Stimulated activated CD4-positive, alpha-beta T cell treated with anti-CD3 and anti-CD28 coated beads, Interleukin-15, amount 100 ng/mL, for 1 hour (primary cell): ENCODE results near the gene AKR1C4.
"Not testable (repeated sequence)": the region's sequence is repeated elsewhere in the genome, so short reads cannot be mapped to it uniquely, and the experiment has no call there.

Experiments
- DNase-seq, 2 donors: peaks; one replicate each; pipeline ENCODE4 v3.0.0-alpha.2; 2020; ENCODE audit warnings: low read depth in 1 of 2, low spot score in 1 of 2

Gene AKR1C4

DNA sequence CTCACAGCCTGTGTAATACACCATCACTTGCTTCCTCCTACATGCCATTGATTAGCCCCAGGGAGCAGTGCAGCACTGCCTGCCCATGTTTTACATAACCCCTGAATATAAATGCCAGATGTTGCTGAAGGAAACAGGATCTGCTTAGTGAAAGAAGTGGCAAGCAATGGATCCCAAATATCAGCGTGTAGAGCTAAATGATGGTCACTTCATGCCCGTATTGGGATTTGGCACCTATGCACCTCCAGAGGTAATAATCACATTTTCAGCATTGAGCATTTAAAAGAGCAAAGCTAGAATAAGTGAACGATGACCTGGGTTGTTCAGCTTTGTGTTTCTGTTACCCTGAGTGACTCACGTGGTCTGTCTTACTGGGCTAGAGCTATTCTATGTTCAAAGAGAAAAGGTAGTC, at the start of gene AKR1C4:
Gene AKR1C4, plus strand, starts transcription at position 136 of the 412 bp plus-strand sequence. Its CDS starts 31 bp downstream, at position 167.
- no peak for DNase-seq

DNA sequence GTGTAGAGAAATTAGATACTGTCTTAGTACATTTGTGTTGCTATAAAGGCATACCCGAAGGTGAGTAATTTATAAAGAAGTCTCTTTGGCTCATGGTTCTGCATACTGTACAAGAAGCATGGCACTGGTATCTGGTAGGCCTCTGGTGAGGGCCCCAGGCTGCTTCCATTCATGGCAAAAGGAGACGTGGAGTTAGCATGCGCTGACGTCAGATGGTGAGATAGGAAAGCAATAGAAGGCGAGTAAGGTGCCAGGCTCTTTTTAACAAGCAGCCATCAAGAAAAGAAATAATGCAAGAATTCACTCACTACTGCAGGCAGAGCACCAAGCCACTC, 49.8 kb upstream of the AKR1C4 start:
- no peak for DNase-seq

DNA sequence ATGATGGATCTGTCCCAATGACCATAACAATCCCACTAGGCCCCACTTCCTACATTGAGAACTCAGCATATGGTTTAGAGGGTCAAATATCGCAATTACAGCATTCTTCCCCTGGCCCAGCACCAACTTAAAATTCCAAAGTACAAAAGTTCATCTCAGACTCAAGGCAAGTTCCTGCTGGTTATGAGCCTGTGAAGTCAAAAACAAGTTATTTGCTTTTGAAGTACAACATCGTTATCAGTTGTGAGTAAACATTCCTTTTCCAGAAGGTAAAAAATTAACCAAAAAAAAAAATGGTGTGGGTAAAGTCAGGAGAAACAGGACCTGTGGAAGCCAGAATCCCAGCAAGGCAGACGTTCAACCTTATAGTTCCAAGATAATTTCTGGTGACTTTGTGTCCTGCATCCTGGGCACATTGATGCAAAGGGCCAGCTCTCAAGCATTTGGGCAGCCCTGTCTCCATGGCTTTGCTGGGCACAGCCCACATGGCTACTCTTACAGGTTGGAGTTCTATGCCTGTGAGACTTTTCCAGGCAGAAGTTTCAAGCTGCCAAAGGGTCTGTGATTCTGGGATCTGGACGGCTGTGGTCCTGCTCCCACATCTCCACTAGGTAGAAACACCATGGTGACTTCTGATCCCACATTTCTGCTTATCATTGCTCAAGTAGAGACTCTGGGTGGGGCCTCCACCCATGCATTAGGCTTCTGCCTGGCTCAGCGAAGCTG, 49.2 kb upstream of the AKR1C4 start:
- no peak for DNase-seq

DNA sequence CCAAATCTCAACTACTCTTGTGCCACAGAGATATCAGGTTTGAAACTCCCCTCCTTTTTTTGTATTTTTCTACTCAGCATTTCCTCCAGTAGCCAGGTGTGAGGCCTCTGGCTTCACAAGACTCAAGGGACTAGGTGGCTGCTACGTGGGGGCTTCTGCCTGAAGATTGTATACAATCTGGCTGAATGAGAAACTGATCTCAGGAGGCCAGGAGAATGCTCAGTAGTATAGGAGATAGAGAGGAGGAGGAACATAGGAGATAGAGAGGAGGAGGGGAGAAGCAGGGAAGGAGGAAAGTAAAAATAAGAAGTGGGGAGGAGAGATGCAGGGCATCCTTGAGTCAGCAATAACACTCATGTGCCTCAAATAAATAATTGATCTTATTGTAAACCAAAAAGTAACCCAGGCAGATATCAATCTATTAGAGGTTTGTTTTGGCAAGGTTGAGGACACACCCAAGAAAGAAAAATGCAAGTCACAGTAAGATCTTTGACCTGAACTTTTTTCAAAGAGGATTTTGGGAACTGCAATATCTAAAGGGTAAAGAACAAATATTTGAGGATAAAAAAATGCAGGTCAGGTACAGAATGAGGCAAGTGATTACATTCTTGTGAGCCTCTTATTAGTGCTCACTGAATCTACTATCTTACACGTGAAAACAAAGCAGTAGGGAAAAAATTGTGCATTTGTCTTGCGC, 48.5 kb upstream of the AKR1C4 start:
- DNase-seq: no peak

DNA sequence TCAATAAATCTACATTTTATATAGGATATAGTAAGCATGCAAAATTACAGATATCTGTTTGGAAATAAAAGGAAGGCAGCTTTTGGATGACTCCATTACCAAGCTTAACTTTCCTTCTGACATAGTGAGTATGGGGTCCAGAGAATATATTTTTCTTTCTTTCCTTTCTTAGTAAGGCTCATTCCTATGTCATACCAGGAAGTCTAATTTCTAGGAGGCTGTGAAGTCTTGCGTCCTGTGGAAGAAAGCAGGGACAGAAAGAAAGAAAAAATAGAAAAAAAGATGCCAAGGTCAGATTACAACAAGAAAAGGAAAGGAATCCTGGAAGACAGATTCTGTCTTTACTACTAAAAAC, 48.0 kb upstream of the AKR1C4 start:
- DNase-seq: no peak

DNA sequence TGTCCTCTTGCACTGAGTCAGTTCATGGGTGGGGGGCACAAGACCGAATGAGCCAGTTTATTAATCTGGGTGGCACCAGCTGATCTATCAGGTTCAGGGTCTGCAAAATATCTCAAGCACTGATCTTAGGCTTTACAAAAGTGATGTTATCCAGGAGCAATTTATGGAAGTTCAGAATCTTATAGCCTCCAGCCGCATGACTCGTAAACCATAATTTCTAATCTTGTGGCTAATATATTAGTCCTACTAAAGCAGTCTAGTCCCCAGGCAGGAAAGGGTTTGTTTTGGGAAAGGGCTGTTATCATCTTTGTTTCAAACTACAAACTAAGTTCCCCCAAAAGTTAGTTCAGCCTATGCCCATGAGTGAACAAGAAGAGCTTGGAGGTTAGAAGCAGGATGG, 45.6 kb upstream of the AKR1C4 start:
- no peak for DNase-seq

DNA sequence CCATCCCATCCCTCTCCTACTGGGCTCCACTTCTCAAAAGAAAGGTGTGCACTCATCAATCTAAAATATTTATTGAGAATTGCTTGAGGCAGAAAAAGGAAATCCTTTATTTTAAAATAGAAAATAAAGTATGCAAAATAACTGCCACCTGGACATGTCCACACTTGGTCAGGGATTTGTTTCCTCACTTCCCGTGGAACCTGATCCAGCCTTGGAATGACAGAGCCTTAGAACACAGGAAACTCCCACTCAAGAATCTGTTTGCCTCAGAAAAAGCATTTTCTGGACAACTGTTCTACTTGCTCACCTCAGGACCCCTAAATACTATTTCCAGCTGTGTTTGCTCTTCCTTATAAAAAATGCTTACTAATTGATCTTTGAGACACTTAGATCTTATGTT, 40.7 kb upstream of the AKR1C4 start:
- no peak for DNase-seq

DNA sequence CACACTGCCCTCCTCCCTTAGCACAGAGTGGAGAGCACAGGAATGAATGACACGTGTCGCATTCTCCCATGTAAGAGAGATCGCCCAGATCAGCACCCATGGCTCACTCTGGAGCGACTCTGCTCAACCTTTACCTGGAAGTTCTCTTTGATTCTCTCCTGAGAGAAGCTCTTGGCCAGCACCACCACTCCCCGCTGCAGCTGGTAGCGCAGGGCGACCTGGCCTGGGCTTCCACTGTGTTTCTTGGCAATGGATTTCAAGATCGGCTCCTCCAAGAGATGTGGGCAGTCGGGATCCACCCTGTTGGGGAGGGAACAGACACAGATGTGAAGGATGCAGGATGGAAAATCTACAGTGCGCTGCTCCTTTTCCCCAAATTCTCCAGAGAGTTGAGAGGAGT, 39.1 kb upstream of the AKR1C4 start:
- no peak for DNase-seq

DNA sequence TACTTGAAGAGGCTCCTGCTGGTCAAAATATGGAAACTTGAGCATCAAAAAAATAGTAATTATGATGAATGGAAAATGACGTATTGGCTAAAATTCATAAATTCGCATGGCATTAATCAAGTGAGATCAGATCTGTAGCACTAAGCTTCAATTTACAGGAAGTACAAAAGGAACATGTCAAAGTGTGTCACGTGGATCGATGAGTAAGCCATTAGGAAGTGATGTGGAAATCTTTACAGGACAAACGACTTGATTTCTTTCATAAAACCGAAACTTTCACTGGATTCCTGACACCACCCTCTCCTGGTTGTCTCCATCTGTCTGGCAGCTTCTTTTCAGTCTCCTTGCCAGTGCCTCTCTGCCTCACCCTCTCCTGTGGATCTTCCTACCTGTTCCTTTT, 37.5 kb upstream of the AKR1C4 start:
- DNase-seq: no peak

DNA sequence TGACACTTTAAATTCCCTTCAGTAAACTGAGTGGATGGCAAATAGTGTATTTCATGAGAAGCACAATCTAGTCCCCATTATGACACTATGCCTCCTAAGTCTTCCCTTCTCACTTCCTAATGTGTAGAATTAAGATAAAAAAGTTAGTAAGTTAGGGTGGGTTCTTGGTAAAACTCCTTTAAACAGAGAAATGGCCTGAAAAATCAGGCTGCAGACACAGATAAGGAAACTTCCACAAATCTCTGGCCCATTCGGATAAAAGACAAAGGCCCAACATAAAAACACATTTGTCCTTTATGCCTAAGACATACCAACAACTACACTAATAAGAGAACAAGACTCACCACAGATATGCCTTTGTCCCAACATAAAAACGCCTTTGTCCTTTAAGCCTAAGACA, 33.1 kb upstream of the AKR1C4 start:
- DNase-seq: no peak

DNA sequence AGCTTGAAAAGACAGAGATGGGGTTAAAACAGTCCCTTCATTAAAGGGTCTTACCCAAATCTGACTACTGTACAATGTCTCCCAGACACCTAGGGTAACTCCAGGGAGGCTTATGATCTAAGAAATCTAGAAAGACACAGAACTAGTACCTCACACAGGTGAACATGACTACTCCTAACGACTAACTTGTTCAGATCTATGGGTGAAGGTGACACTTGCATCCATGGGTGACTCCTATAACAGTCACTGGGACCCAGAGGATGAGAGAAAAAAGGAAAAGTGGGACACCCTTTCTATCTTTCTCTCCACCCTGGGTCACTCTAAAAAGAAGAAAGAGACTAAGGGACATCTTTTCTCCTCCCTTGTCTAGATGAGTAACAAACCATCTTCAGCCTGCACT, 30.9 kb upstream of the AKR1C4 start:
- DNase-seq: no peak

DNA sequence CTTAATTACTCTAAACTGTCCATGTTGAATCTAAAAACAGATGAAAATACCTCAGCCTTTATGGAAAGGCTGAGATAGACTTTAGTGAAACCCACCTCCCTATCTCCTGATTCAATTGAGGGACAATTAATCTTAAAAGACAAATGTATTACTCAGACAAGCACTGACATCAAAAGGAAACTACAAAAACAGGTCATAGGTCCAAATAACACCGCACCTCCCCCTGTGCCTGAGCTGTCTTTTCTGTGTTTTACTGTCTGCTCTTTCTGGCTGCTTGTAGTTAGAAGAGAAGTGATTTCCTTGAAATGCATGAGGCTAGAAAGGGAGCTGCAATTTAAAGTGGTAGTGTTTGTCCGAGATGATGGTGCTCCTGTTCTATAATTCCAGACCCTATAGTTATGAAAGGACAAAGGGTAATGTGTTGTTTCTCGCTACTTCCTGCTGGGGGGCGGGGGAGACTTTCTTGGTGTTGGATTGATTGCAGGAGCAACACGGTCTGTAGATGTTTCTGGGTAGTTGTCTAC, 27.7 kb upstream of the AKR1C4 start:
- DNase-seq: no peak

DNA sequence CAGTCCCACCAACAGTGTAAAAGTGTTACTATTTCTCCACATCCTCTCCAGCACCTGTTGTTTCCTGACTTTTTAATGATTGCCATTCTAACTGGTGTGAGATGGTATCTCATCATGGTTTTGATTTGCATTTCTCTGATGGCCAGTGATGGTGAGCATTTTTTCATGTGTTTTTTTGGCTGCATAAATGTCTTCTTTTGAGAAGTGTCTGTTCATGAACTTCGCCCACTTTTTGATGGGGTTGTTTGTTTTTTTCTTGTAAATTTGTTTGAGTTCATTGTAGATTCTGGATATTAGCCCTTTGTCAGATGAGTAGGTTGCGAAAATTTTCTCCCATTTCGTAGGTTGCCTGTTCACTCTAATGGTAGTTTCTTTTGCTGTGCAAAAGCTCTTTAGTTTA, 21.1 kb upstream of the AKR1C4 start:
- not testable (repeated sequence) for DNase-seq

DNA sequence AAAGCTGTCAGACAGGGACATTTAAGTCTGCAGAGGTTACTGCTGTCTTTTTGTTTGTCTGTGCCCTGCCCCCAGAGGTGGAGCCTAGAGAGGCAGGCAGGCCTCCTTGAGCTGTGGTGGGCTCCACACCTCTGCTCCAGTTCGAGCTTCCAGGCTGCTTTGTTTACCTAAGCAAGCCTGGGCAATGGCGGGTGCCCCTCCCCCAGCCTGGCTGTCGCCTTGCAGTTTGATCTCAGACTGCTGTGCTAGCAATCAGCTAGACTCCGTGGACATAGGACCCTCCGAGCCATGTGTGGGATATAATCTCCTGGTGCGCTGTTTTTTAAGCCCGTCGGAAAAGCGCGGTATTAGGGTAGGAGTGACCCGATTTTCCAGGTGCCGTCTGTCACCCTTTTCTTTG, 16.1 kb upstream of the AKR1C4 start:
- not testable (repeated sequence) for DNase-seq

DNA sequence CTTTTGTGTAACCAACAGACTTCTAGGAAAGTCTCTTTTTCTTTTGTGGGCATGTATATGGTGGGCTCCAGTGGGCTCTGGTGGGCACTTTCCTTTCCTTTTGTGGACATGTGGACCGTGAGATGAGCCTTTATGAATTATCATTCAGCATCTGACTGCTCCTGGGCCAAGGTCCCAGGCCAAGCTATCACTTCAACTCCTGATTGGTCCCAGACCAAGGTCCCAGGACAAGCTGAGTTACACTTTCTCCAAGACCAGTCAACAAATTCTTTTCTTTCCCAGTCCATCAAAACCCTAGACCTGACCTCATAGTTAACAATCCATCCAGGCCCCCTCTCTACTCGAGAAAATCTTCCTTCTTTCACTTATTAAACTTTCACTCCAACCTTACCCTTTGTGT, 12.7 kb upstream of the AKR1C4 start:
- no peak for DNase-seq

DNA sequence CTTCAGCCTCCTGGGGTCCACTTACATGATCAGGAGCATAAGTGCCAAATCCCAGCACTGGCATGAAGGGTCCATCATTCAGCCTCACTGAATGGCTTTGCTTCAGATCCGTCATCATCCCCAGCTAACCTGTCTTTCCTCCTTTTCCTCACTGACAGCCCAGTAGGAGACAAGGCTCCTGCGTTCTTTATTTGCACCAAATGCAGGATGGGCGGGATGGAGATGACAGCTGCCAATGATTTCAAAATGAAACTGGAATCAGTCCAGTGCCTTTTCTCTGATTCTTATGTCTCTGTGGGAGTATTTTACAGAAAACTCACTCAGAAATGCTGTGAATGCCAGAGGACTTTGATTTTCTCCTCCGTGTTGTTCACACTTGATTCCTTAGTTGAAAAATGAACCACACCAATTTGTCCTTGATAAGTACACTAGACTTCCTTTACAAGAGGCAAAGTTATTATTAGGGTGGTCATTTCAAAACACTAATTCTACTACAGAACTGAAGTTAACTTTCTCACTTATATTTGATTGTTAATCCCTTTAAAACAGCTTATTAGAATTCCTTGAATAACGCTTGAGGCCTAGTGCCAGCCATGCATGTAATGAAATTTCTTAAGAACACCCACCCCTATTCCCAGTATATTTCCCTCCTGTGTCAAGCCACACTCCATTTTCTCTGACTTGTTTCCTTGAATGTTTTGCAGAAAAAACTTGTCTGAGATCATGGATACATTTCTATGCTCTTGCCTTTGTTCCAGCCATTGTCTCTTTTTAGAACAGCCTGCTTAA, 11.5 kb upstream of the AKR1C4 start, which contains the start of gene AKR1C8:
Gene AKR1C8, minus strand, starts transcription at position 164 of the 789 bp plus-strand sequence. Its CDS starts 46 bp downstream, at position 118.
- DNase-seq: no peak

DNA sequence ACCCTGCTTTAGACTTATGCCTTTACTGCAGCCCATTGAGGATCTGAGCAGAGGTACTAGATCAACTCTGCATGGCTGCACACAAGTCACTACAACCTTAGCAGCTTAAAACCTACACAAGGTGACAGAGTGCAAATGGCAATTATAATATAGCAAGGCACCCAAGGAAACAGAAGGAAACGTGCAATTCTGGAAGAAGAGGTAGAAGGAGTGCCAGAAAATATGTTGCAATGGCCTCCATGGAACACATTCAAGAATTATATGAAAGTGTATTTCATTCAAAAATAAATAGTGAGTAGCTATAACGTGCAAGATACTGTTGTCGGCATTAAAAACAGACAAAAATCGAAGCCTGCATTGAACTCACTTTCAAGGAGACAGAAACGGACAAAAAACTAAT, 8.8 kb upstream of the AKR1C4 start:
- DNase-seq: no peak

DNA sequence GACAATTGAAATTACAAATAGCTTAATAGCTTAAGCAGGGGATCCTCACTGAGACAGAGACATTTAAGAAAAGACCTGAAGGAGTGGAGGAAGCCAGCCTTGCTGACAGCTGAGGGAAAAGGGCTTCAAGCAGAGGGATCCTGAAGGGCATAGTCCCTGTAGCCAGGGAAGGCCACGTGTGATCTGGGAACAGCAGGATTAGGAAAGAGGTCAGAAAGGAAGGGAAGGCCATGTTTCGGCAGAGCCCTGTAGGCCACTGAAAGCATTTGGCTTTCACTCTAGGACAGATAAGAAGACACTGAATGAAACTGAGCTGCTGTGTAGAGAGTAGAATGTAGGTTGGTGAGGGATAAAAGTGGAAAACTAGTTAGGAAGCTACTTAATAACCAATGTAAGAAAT, 8.3 kb upstream of the AKR1C4 start:
- no peak for DNase-seq

DNA sequence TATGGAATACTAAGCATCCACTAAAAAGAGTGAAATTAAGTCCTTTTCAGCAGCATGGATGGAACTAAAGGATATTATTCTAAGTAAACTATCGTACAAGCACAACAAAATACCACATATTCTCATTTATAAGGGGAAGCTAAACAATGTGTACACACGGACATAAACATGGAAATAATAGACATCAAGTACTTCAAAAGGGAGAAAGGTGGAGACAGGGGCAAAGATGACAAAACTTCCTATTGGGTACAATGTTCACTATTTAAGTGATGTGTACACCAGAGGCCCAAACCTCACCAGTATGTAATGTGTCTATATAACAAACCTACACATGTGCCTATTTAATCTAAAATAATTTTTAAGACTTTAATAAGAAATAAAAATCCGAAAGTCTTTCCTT, 2.2 kb upstream of the AKR1C4 start:
- no peak for DNase-seq

DNA sequence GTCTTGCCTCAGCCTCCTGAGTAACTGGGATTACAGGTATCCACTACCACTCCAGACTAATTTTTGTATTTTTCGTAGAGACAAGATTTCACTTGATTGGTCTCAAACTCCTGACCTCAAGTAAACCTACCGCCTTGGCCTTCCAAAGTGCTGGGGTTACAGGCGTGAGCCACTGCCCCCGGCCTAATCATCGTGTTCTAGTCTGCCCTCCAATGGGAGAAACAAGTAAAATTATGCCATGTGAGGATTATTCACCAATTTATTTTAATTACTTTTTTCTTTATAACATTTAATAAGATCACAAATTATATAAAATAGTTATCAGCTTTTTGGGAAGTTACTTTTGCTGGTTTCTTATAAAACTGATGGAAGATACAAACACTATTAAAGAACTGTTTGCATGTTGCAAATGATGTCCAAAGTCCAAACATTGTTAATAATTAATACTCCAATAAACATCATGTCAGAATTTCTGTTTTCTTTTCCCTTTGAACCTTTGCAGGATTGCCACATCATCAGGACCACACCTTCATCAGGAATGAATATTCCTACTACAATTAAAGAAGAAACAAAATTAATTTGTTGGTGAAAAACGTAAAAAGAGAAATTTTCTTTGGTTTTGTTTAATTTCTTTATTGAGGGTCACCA, 786 bp upstream of the AKR1C4 start:
- no peak for DNase-seq

DNA sequence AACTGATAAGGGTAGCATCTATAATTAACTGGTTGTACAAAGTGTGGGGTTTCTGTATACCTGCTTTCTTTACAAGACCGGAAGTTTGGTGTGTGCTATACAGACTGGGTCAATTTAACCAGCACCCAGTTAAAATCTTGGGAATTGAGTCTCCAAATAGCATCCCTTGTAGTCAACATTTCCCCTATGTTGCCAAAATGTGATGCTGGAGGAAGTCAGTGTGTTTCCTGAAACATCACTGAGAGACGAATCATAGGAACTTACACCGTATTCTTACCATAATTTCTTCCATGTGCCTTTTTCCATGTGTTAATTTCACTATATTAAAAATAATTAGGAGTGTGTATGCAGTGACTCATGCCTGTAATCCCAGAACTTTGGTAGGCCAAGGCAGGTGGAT, 1.7 kb downstream of the AKR1C4 start:
- no peak for DNase-seq
